GM23338 (cell line): Measurements from ENCODE around the gene GARIN3.

Source experiments
- CTCF ChIP-seq, 2 experiments: fragments of 200-600 bp in 1 of 2; sonication (generic) in 1 of 2; conservative IDR thresholded peaks; 2 replicates each; pipeline versions ENCODE4 v1.5.1 to v1.6.1; 2016 to 2017; ENCODE audit warnings: antibody characterized with exemption in 2 of 2, low read depth in 2 of 2, mild to moderate bottlenecking in 2 of 2, moderate library complexity in 1 of 2
- EZH2 ChIP-seq: fragments of 200-600 bp; sonication (generic); IDR thresholded peaks from one replicate; pipeline ENCODE4 v1.8.0; 2017; ENCODE audit warnings: antibody characterized with exemption, mild to moderate bottlenecking, low read depth; ENCODE audit not compliant: unreplicated experiment

- TF ChIP-seq CTCF (conservative IDR thresholded peaks at IDR 0.05; ENCODE audit: low read depth in 2 of 2): no peak
- TF ChIP-seq EZH2: no peak
These were observed 31.0 kb upstream of the GARIN3 start for GRCh38 chr5:157197086-157197485.
